ENCODE data around the gene RGS7BP. TPM values are rescaled to one million over a fixed set of nuclear protein-coding genes. Genes with fewer than 3 reads are reported as not detected.

The RGS7BP gene
- total RNA-seq, 8 experiments from 2014 or later, result 0.10 to 9.5 (median 3.8) TPM

GRCh38 chr5:64646169-64646568 is 140.4 kb downstream of the RGS7BP start:
- in situ Hi-C loops (cut with MboI; ENCODE audit: low pct_unique_long_range_greater_than_20kb in 2 of 9, low sequenced_read_pairs in 9 of 9, unreplicated experiment in 9 of 9), result loop anchor here in 5 of 9 experiments (10.0 to 25.0 kb wide), 3 partner anchors 139 to 841 kb away; partner anchors contain the start of gene ADAMTS6 (in 1 of the 5)
- no peaks in the 10 kb centered on the region for H3K4me1 ChIP-seq (replicated peaks in 1 of 2)
- no peak overlapping the region for H3K4me3 ChIP-seq
- no peak for ATAC-seq (replicated peaks in 6 of 8)
- WGBS, 10 experiments, result 0 to 95% (median 66%) methylated on average over 1 to 3 of the region's 3 CpGs; no CpG with 5 or more reads in 2 of the 10 experiments
- H3K27ac ChIP-seq, result no peak overlapping the region

DNA sequence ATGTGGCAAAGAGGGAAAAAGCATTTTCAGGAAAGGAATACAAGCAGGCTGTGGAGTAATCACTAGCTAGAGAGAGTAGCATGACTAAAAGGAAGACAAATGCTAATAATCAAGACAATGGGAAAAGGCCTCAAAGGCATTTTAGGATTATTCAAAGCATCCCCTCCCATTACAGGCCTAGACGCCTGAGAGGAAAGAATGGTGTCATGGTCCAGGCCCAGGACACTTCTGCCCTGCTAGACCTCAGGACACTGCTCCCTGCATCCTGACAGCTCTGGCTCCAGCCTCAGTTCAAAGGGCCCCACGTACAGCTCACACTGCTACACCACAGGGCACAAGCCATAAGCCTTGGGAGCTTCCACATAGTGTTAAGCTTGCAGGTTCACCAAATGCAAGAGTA is 143.7 kb downstream of the RGS7BP start:
- H3K4me3 ChIP-seq, result no peak overlapping the region
- in situ Hi-C loops (cut with MboI; ENCODE audit: low pct_unique_long_range_greater_than_20kb in 2 of 9, low sequenced_read_pairs in 9 of 9, unreplicated experiment in 9 of 9), result loop anchor here in 5 of 9 experiments (10.0 to 25.0 kb wide), 3 partner anchors 135 to 838 kb away; partner anchors contain the start of gene ADAMTS6 (in 1 of the 5)
- H3K4me1 ChIP-seq (replicated peaks in 1 of 2), result no peaks in the 10 kb centered on the region
- no peak for ATAC-seq (replicated peaks in 6 of 8)
- 40 to 100% (median 50%) methylated on average over 1 of the region's 2 CpGs; no CpG with 5 or more reads in 5 of the 10 experiments for WGBS, 10 experiments
- H3K27ac ChIP-seq, result no peak overlapping the region

- peak in 5 of 8 experiments; percentile 92 to 98 (median 97) for ATAC-seq (replicated peaks in 6 of 8)
- in situ Hi-C loops (cut with MboI; ENCODE audit: low pct_unique_long_range_greater_than_20kb in 2 of 9, low sequenced_read_pairs in 9 of 9, unreplicated experiment in 9 of 9), result no loop called here
- H3K27ac ChIP-seq, result no peak overlapping the region
- no peaks in the 10 kb centered on the region for H3K4me1 ChIP-seq (replicated peaks in 1 of 2)
- 60 to 100% (median 83%) methylated on average over 1 to 3 of the region's 3 CpGs; no CpG with 5 or more reads in 2 of the 10 experiments for WGBS, 10 experiments
- no peak overlapping the region for H3K4me3 ChIP-seq
Measured at GRCh38 chr5:64653766-64654560, 148.1 kb downstream of the RGS7BP start.

DNA sequence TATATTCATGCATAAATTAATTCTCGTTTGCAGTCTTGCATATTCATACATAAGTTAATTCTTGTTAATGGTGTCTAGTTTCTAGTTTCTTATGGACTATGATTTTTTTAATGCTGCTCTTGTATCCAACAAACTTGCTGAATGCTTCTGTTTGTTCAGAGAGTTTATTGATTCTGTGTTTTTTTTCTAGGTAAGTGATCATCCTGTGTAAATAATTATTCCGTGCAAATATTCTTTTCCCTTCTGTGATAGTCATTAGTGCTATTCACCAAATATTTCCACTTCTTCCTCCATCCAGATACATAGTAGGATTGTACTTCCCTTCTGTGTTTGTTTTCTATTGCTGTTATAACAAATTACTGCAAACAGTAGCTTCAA is 148.7 kb downstream of the RGS7BP start:
- no peak for ATAC-seq (replicated peaks in 6 of 8)
- in situ Hi-C loops (cut with MboI; ENCODE audit: low pct_unique_long_range_greater_than_20kb in 2 of 9, low sequenced_read_pairs in 9 of 9, unreplicated experiment in 9 of 9), result no loop called here
- WGBS, 10 experiments, result 57 to 100% (median 83%) methylated on average over 1 to 2 of the region's 2 CpGs
- Histone ChIP-seq H3K4me3 (no peak overlapping the region), H3K4me1 (replicated peaks in 1 of 2) (no peaks in the 10 kb centered on the region), H3K27ac (no peak overlapping the region)

DNA sequence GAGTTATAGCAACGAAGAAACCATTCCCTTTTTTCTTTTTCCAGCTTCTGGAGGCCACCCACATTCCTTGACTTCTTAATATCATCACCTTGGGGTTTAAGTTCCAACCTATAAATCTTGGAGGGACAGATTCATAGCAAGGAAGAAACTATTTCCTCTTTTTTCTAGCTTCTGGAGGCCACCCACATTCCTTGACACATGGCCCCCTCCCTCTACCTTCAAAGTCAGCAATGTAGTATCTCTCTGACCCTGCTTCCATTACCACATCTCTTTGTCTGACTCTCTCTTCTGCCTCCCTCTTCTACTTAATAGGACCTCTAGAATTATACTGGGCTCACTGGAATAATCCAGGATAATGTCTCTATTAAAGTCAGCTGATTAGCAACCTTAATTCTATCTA is 149.8 kb downstream of the RGS7BP start:
- no peak for ATAC-seq (replicated peaks in 6 of 8)
- 0 to 86% (median 28%) methylated on average over 1 of the region's 1 CpG; no CpG with 5 or more reads in 2 of the 10 experiments for WGBS, 10 experiments
- in situ Hi-C loops (cut with MboI; ENCODE audit: low pct_unique_long_range_greater_than_20kb in 2 of 9, low sequenced_read_pairs in 9 of 9, unreplicated experiment in 9 of 9), result no loop called here
- Histone ChIP-seq H3K4me1 (replicated peaks in 1 of 2) (no peaks in the 10 kb centered on the region), H3K4me3 (no peak overlapping the region), H3K27ac (no peak overlapping the region)

DNA sequence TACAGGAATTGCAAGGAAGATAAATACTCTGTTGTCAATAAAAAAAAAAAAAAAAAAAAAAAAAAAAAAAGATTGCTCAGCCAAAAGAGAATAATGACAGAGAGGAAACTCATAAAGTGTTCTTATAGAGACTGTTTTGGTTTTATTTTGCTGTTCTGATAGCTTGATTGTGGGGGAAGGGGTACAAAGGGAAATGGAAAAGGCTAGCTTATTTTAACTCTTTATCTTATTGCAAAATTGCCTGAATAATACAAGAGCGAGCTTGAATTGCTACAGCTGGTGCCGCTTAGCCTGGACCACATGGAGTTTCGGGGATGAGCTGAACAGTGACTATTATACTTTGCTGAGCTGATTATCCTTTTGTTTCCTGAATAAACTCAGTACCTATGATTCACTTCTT is 153.5 kb downstream of the RGS7BP start:
- Histone ChIP-seq H3K27ac (no peak overlapping the region), H3K4me3 (no peak overlapping the region), H3K4me1 (replicated peaks in 1 of 2) (no peaks in the 10 kb centered on the region)
- no peak for ATAC-seq (replicated peaks in 6 of 8)
- in situ Hi-C loops (cut with MboI; ENCODE audit: low pct_unique_long_range_greater_than_20kb in 2 of 9, low sequenced_read_pairs in 9 of 9, unreplicated experiment in 9 of 9), result no loop called here
- 0 to 94% (median 79%) methylated on average over 3 of the region's 3 CpGs for WGBS, 10 experiments

Other genes with a start within 250 kb of the RGS7BP start
- under 1 TPM in 5 of 8 experiments, not detected in 3; 0.22 to 0.99 (median 0.54) TPM for gene SHISAL2B, start 184.5 kb downstream of the RGS7BP start, total RNA-seq